ENCODE data around the gene FANCE. TPM values are rescaled to one million over a fixed set of nuclear protein-coding genes. Genes with fewer than 3 reads are reported as not detected.

FANCE gene
- total RNA-seq, 2 experiments from 2014 or later: 1.6 to 1.7 TPM

- no peaks in the 10 kb centered on the region for H3K9me3 ChIP-seq (ENCODE audit: control insufficient read depth in 1 of 2, insufficient read depth in 1 of 2, low read length in 2 of 2)
- peak; percentile 71 for ATAC-seq (ENCODE audit: poor library complexity)
- ChIA-PET POLR2A (interaction anchor here (1.0 to 2.6 kb wide), 6 partner anchors 11 to 87 kb away, joined by 4 to 9 read pairs (median 4); partner anchors contain the start of gene RPL10A), CTCF (interaction anchor here (0.7 kb wide), 1 partner anchor 30 kb away, joined by 3 read pairs; no protein-coding TSS in a partner anchor)
- intact Hi-C loops (cut with DNase I, micrococcal nuclease): loop anchor here in 1 of 2 experiments (1.0 to 5.0 kb wide), 2 partner anchors 33 to 49 kb away; partner anchors contain the start of genes FANCE and RPL10A
- peak overlapping the region; percentile 7 to 28 for H3K27ac ChIP-seq (ENCODE audit: low read depth in 1 of 2, low read length in 2 of 2)
- no peaks in the 10 kb centered on the region for H3K27me3 ChIP-seq (ENCODE audit: control insufficient read depth in 1 of 2, insufficient read depth in 2 of 2, low read length in 2 of 2)
- H3K4me3 ChIP-seq (ENCODE audit: low read length): no peak overlapping the region
- H3K36me3 ChIP-seq (ENCODE audit: insufficient read depth, low read length): peaks cover 48% of the 10 kb centered on the region
- H3K27me3 Mint-ChIP-seq: no peaks in the 10 kb centered on the region
- H3K9me3 Mint-ChIP-seq: no peaks in the 10 kb centered on the region
- peaks cover 35% of the 10 kb centered on the region for H3K4me1 Mint-ChIP-seq (ENCODE audit: low read depth)
- peak overlapping the region; percentile 79 for H3K27ac Mint-ChIP-seq
- DNase-seq: peak in 6 of 14 experiments; percentile 4 to 35 (median 29)
- H3K4me3 Mint-ChIP-seq: peak overlapping the region; percentile 39
- peak; percentile 26 for TF ChIP-seq CTCF (IDR thresholded peaks at IDR 0.05)
- peaks cover 38% of the 10 kb centered on the region for H3K4me1 ChIP-seq (ENCODE audit: insufficient read depth, low read length)
- H3K36me3 Mint-ChIP-seq (ENCODE audit: low read depth): peaks cover 78% of the 10 kb centered on the region
These were observed 32.7 kb upstream of the FANCE start for GRCh38 chr6:35419417-35419816.

- Mint-ChIP-seq H3K27me3 (no peaks in the 10 kb centered on the region), H3K9me3 (no peaks in the 10 kb centered on the region), H3K27ac (peak overlapping the region; percentile 79), H3K4me3 (no peak overlapping the region), H3K36me3 (ENCODE audit: low read depth) (peaks cover 81% of the 10 kb centered on the region), H3K4me1 (ENCODE audit: low read depth) (peaks cover 30% of the 10 kb centered on the region)
- Histone ChIP-seq H3K36me3 (ENCODE audit: insufficient read depth, low read length) (peaks cover 46% of the 10 kb centered on the region), H3K27ac (ENCODE audit: low read depth in 1 of 2, low read length in 2 of 2) (no peak overlapping the region), H3K27me3 (ENCODE audit: control insufficient read depth in 1 of 2, insufficient read depth in 2 of 2, low read length in 2 of 2) (no peaks in the 10 kb centered on the region), H3K4me1 (ENCODE audit: insufficient read depth, low read length) (peaks cover 34% of the 10 kb centered on the region), H3K9me3 (ENCODE audit: control insufficient read depth in 1 of 2, insufficient read depth in 1 of 2, low read length in 2 of 2) (no peaks in the 10 kb centered on the region), H3K4me3 (ENCODE audit: low read length) (no peak overlapping the region)
- intact Hi-C loops (cut with DNase I, micrococcal nuclease): loop anchor here in 1 of 2 experiments (1.0 to 5.0 kb wide), 2 partner anchors 32 to 48 kb away; partner anchors contain the start of genes FANCE and RPL10A
- CTCF ChIA-PET: interaction anchor here (1.3 kb wide), 1 partner anchor 29 kb away, joined by 3 read pairs; no protein-coding TSS in a partner anchor
- DNase-seq: no peak
- no peak for TF ChIP-seq CTCF (IDR thresholded peaks at IDR 0.05)
- POLR2A ChIA-PET: interaction anchor here (1.0 to 2.6 kb wide), 6 partner anchors 12 to 88 kb away, joined by 4 to 9 read pairs (median 4); partner anchors contain the start of gene RPL10A
- no peak for ATAC-seq (ENCODE audit: poor library complexity)
These were observed 32.2 kb upstream of the FANCE start for GRCh38 chr6:35419961-35420360.

GRCh38 chr6:35425284-35425683 is 26.9 kb upstream of the FANCE start:
- Histone ChIP-seq H3K4me3 (ENCODE audit: low read length) (no peak overlapping the region), H3K36me3 (ENCODE audit: insufficient read depth, low read length) (peaks cover 44% of the 10 kb centered on the region), H3K9me3 (ENCODE audit: control insufficient read depth in 1 of 2, insufficient read depth in 1 of 2, low read length in 2 of 2) (peaks cover 20 to 27% of the 10 kb centered on the region in 2 experiments), H3K27me3 (ENCODE audit: control insufficient read depth in 1 of 2, insufficient read depth in 2 of 2, low read length in 2 of 2) (no peaks in the 10 kb centered on the region), H3K4me1 (ENCODE audit: insufficient read depth, low read length) (no peaks in the 10 kb centered on the region), H3K27ac (ENCODE audit: low read depth in 1 of 2, low read length in 2 of 2) (no peak overlapping the region)
- peaks cover 77% of the 10 kb centered on the region for H3K36me3 Mint-ChIP-seq (ENCODE audit: low read depth)
- CTCF ChIA-PET: no interaction called here
- TF ChIP-seq CTCF (IDR thresholded peaks at IDR 0.05): no peak
- peaks cover 5% of the 10 kb centered on the region for H3K9me3 Mint-ChIP-seq
- H3K4me3 Mint-ChIP-seq: no peak overlapping the region
- DNase-seq (no peak), ATAC-seq (ENCODE audit: poor library complexity) (no peak)
- intact Hi-C loops (cut with DNase I, micrococcal nuclease): no loop called here
- H3K27ac Mint-ChIP-seq: no peak overlapping the region
- H3K27me3 Mint-ChIP-seq: no peaks in the 10 kb centered on the region
- POLR2A ChIA-PET: no interaction called here
- no peaks in the 10 kb centered on the region for H3K4me1 Mint-ChIP-seq (ENCODE audit: low read depth)

All from CD4-positive, alpha-beta T cell (primary cell).